Keratinocyte (primary cell): ENCODE measurements around the gene RALGPS2. TPM values are rescaled to one million over a fixed set of nuclear protein-coding genes. Genes with fewer than 3 reads are reported as not detected.

Experiments used
- DNase-seq: peaks from one replicate; pipeline ENCODE4 v3.0.0-alpha.2; 2011; ENCODE audit warnings: low read depth, missing footprints, low spot score
- FAIRE-seq: peaks from 2 replicates; lab custom pipeline; 2011; peaks lifted over from hg19 to GRCh38; lab: Jason Lieb, UNC
- H2AFZ ChIP-seq: 2 replicates; pipeline ENCODE4 v1.6.0; 2012; ENCODE audit warnings: low read length, control low read depth, inconsistent platforms; ENCODE audit not compliant: control insufficient read depth
- H3K27ac ChIP-seq: 2 replicates; pipeline ENCODE4 v1.5.1; 2011; ENCODE audit warnings: low read length; ENCODE audit not compliant: control insufficient read depth, insufficient read depth
- H3K27me3 ChIP-seq: 3 replicates; pipeline ENCODE4 v1.6.0; 2011; ENCODE audit warnings: low read length; ENCODE audit not compliant: control insufficient read depth, insufficient read depth; ENCODE audit errors: extremely low read depth
- H3K36me3 ChIP-seq, 2 experiments: 2 replicates in 1 of 2; 3 replicates in 1 of 2; pipeline ENCODE4 v1.5.1; 2011; ENCODE audit warnings: low read length in 2 of 2, mild to moderate bottlenecking in 1 of 2; ENCODE audit not compliant: control insufficient read depth in 2 of 2, insufficient read depth in 2 of 2; ENCODE audit errors: extremely low read depth in 1 of 2
- H3K4me1 ChIP-seq: 3 replicates; pipeline ENCODE4 v1.5.1; 2011; ENCODE audit warnings: low read length; ENCODE audit not compliant: control insufficient read depth, insufficient read depth; ENCODE audit errors: extremely low read depth
- H3K4me2 ChIP-seq: 3 replicates; pipeline ENCODE4 v1.6.0; 2011; ENCODE audit warnings: low read depth, low read length; ENCODE audit not compliant: control insufficient read depth, insufficient read depth; ENCODE audit errors: extremely low read depth
- H3K4me3 ChIP-seq, 3 experiments: fragments of 200-600 bp in 1 of 3; sonication (generic) in 1 of 3; 2 replicates in 2 of 3; 3 replicates in 1 of 3; pipeline ENCODE4 v1.5.1; 2011 to 2016; ENCODE audit warnings: low read length in 3 of 3, mild to moderate bottlenecking in 3 of 3, control low read depth in 2 of 3, inconsistent platforms in 1 of 3, low read depth in 1 of 3, mixed read lengths in 1 of 3, mixed run types in 1 of 3, moderate library complexity in 1 of 3; ENCODE audit not compliant: control insufficient read depth in 2 of 3, insufficient read depth in 2 of 3; ENCODE audit errors: extremely low read depth in 1 of 3
- H3K79me2 ChIP-seq: 2 replicates; pipeline ENCODE4 v1.6.0; 2012; ENCODE audit warnings: low read length; ENCODE audit not compliant: control insufficient read depth, insufficient read depth
- H3K9ac ChIP-seq: 3 replicates; pipeline ENCODE4 v1.6.0; 2011; ENCODE audit warnings: low read length; ENCODE audit not compliant: control insufficient read depth, insufficient read depth; ENCODE audit errors: extremely low read depth
- H3K9me1 ChIP-seq: 3 replicates; pipeline ENCODE4 v1.6.0; 2011; ENCODE audit warnings: low read length; ENCODE audit not compliant: control insufficient read depth, insufficient read depth; ENCODE audit errors: extremely low read depth
- H3K9me3 ChIP-seq: 2 replicates; pipeline ENCODE4 v1.5.1; 2012; ENCODE audit warnings: low read depth, low read length; ENCODE audit not compliant: control insufficient read depth
- H4K20me1 ChIP-seq: 3 replicates; pipeline ENCODE4 v1.6.0; 2011; ENCODE audit warnings: low read length; ENCODE audit not compliant: control insufficient read depth, insufficient read depth; ENCODE audit errors: extremely low read depth
- EZH2 ChIP-seq: IDR thresholded peaks from one replicate; pipeline ENCODE4 v1.6.1; 2012; ENCODE audit warnings: inconsistent platforms, mild to moderate bottlenecking, low read length, moderate library complexity
- dilution Hi-C: fragments of 300-500 bp; cut with MboI; formaldehyde crosslinking; loops from one replicate; pipeline ENCODE4 v1.7.0; 2020; ENCODE audit warnings: low sequenced_read_pairs; ENCODE audit not compliant: extremely low pct_ligation_motif_present
- polyA plus RNA-seq, 5 experiments: library from polyadenylated mRNA; depleted of rRNA in 3 of 5; stranded (reverse) in 3 of 5; stranded (forward) in 1 of 5; unstranded in 1 of 5; fragments of >200 nt; gene quantifications; 1 replicate in 1 of 5; 2 replicates in 3 of 5; 3 replicates in 1 of 5; pipeline versions ENCODE4 v1.2.1 to v1.2.3, GENCODE V29; 2011 to 2012; ENCODE audit warnings: missing spikeins in 2 of 5, low read depth in 1 of 5, low replicate concordance in 1 of 5
- TF ChIP-seq, protein P1 (sequence below), 3 experiments: IDR thresholded peaks in 1 of 3; conservative IDR thresholded peaks in 1 of 3; optimal IDR thresholded peaks in 1 of 3; 2 replicates in 2 of 3; 3 replicates in 1 of 3; pipeline versions ENCODE3 to v1.5.1; 2011; ENCODE audit warnings: low read length in 3 of 3, mild to moderate bottlenecking in 3 of 3, moderate library complexity in 2 of 3, control low read depth in 1 of 3, inconsistent platforms in 1 of 3; ENCODE audit not compliant: insufficient read depth in 2 of 3; ENCODE audit errors: extremely low read depth in 1 of 3

Gene RALGPS2
- polyA plus RNA-seq, 1 donor (not counting 4 experiments of a cell fraction or from before 2014, with no cell fraction given) = 14.8 TPM

DNA sequence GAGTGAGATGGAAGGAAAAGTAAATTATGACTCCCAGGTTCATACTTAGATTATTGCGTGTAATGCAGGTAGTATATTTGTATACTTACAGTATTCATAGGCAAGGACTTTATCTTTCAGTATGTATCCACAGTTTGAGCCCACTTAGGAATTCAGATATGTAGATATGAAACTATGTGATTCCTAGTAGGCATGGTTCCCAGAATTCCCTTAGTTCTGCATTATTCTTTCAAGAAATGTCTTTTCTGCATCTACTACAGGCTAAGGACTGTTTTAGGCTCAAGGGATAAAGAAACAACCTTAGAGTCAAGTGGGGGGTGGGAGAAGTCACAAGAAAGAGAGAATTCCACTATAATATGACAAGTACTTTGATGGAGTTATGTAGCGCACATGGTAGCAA, 132.1 kb downstream of the RALGPS2 start:
- DNase-seq (no peak), FAIRE-seq (no peak)
- Histone ChIP-seq H3K36me3 (no peaks in the 10 kb centered on the region), H3K27ac (no peak overlapping the region), H3K27me3 (no peaks in the 10 kb centered on the region), H2AFZ (no peak overlapping the region), H3K9me3 (no peaks in the 10 kb centered on the region), H3K4me3 (no peak overlapping the region), H3K9ac (no peak overlapping the region), H3K4me2 (no peak overlapping the region), H3K9me1 (no peaks in the 10 kb centered on the region), H3K79me2 (no peaks in the 10 kb centered on the region), H4K20me1 (no peaks in the 10 kb centered on the region), H3K4me1 (no peaks in the 10 kb centered on the region)
- dilution Hi-C loops = no loop called here
- TF ChIP-seq EZH2 = no peak
- TF ChIP-seq, protein P1, sequence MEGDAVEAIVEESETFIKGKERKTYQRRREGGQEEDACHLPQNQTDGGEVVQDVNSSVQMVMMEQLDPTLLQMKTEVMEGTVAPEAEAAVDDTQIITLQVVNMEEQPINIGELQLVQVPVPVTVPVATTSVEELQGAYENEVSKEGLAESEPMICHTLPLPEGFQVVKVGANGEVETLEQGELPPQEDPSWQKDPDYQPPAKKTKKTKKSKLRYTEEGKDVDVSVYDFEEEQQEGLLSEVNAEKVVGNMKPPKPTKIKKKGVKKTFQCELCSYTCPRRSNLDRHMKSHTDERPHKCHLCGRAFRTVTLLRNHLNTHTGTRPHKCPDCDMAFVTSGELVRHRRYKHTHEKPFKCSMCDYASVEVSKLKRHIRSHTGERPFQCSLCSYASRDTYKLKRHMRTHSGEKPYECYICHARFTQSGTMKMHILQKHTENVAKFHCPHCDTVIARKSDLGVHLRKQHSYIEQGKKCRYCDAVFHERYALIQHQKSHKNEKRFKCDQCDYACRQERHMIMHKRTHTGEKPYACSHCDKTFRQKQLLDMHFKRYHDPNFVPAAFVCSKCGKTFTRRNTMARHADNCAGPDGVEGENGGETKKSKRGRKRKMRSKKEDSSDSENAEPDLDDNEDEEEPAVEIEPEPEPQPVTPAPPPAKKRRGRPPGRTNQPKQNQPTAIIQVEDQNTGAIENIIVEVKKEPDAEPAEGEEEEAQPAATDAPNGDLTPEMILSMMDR (optimal IDR thresholded peaks at IDR 0.05 in 1 of 3, IDR thresholded peaks at IDR 0.05 in 1 of 3, conservative IDR thresholded peaks at IDR 0.05 in 1 of 3; ENCODE audit: extremely low read depth in 1 of 3, insufficient read depth in 2 of 3, low read length in 3 of 3) = no peak

DNA sequence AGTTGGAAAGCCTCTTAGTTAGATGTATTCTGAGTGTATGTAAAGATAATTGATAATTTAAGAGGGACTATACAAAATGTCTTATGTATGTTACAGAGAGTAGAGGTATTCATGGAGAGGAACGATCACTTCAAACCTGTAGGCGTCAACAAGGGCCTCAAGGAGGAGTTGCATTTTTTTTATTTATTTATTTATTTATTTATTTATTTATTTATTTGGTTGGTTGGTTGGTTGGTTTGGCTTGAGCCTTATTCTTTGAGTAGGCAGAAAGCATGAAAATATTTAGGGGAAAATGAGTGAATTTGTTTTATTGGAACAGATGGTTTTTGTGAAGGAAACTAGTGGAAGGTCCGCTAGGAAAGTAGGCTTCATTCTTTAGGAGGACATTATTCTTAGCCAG, 137.4 kb downstream of the RALGPS2 start:
- H3K27ac ChIP-seq = no peak overlapping the region
- FAIRE-seq (no peak), DNase-seq (no peak)
- H3K9me1 ChIP-seq = no peaks in the 10 kb centered on the region
- no peaks in the 10 kb centered on the region for H3K36me3 ChIP-seq
- no peak overlapping the region for H3K4me2 ChIP-seq
- no peak overlapping the region for H3K4me3 ChIP-seq
- no peaks in the 10 kb centered on the region for H3K9me3 ChIP-seq
- H3K4me1 ChIP-seq = no peaks in the 10 kb centered on the region
- no peaks in the 10 kb centered on the region for H4K20me1 ChIP-seq
- H3K27me3 ChIP-seq = no peaks in the 10 kb centered on the region
- TF ChIP-seq EZH2 = no peak
- TF ChIP-seq, protein P1 (optimal IDR thresholded peaks at IDR 0.05 in 1 of 3, IDR thresholded peaks at IDR 0.05 in 1 of 3, conservative IDR thresholded peaks at IDR 0.05 in 1 of 3; ENCODE audit: extremely low read depth in 1 of 3, insufficient read depth in 2 of 3, low read length in 3 of 3) = no peak
- H3K79me2 ChIP-seq = no peaks in the 10 kb centered on the region
- dilution Hi-C loops = no loop called here
- no peak overlapping the region for H2AFZ ChIP-seq
- no peak overlapping the region for H3K9ac ChIP-seq
